ENCODE data around the gene FBN1.
A peak's percentile ranks its signal among the peaks of the same experiment; 100 is the strongest.

FBN1 gene

GRCh38 chr15:48456134-48456533, 189.4 kb downstream of the FBN1 start:
- no peak overlapping the region for H3K4me3 ChIP-seq (ENCODE audit: low read length)
- DNase-seq (ENCODE audit: low read depth): no peak
- TF ChIP-seq, protein P1, sequence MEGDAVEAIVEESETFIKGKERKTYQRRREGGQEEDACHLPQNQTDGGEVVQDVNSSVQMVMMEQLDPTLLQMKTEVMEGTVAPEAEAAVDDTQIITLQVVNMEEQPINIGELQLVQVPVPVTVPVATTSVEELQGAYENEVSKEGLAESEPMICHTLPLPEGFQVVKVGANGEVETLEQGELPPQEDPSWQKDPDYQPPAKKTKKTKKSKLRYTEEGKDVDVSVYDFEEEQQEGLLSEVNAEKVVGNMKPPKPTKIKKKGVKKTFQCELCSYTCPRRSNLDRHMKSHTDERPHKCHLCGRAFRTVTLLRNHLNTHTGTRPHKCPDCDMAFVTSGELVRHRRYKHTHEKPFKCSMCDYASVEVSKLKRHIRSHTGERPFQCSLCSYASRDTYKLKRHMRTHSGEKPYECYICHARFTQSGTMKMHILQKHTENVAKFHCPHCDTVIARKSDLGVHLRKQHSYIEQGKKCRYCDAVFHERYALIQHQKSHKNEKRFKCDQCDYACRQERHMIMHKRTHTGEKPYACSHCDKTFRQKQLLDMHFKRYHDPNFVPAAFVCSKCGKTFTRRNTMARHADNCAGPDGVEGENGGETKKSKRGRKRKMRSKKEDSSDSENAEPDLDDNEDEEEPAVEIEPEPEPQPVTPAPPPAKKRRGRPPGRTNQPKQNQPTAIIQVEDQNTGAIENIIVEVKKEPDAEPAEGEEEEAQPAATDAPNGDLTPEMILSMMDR (IDR thresholded peaks at IDR 0.05; ENCODE audit: insufficient read depth, low read depth, low read length, missing control alignments): no peak

GRCh38 chr15:48451736-48452135, 193.8 kb downstream of the FBN1 start:
- TF ChIP-seq, protein P1 (IDR thresholded peaks at IDR 0.05; ENCODE audit: insufficient read depth, low read depth, low read length, missing control alignments): no peak
- no peak overlapping the region for H3K4me3 ChIP-seq (ENCODE audit: low read length)

GRCh38 chr15:48451241-48451640, 194.3 kb downstream of the FBN1 start:
- H3K4me3 ChIP-seq (ENCODE audit: low read length): no peak overlapping the region
- TF ChIP-seq, protein P1 (IDR thresholded peaks at IDR 0.05; ENCODE audit: insufficient read depth, low read depth, low read length, missing control alignments): no peak
- no peak for DNase-seq (ENCODE audit: low read depth)

More at GRCh38 chr15:48451736-48452135, 193.8 kb downstream of the FBN1 start:
- DNase-seq (ENCODE audit: low read depth): no peak

DNA sequence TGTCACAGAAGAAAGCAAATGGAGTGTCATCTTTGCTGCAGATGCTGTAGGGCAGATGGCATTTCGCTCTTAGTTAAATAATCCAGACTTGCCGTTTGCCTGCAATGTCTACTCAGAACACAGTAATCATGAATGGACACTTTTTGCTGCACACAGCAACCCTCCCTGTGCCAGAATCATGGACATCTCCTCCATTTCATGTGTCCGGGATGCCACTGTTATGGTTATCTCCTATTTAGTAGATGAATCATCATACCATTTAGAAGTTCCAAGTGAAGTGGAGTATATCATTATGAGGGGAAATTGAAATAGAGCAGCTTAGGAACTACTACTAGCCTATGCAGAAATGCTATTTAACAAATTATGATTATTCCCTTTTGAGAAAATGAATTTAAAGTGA, 195.8 kb downstream of the FBN1 start:
- H3K4me3 ChIP-seq (ENCODE audit: low read length): no peak overlapping the region
- TF ChIP-seq, protein P1 (IDR thresholded peaks at IDR 0.05; ENCODE audit: insufficient read depth, low read depth, low read length, missing control alignments): no peak

DNA sequence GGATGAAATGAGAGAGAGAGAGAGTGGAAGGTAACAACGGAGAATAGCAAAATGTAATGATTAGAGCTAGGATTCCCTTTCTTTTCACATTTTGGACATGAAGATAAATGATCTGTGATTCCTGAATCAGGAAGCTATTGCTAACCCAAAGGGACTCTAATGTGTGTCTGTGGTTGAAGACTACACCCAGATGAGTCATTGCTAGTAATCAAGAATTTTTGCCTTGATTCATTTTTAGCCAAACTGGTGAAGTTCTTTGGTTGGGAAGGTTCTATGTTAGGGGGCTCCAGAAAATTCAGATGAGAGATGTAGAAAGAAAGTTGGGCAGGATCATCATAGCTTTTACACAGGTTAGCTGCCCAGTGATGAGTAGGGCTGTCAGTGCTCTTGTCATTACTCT, 197.9 kb downstream of the FBN1 start:
- TF ChIP-seq, protein P1 (IDR thresholded peaks at IDR 0.05; ENCODE audit: insufficient read depth, low read depth, low read length, missing control alignments): no peak
- no peak overlapping the region for H3K4me3 ChIP-seq (ENCODE audit: low read length)
- peak; percentile 62 for DNase-seq (ENCODE audit: low read depth)

More for the DNA sequence above, 195.8 kb downstream of the FBN1 start:
- DNase-seq (ENCODE audit: low read depth): no peak

GRCh38 chr15:48447058-48447457, 198.5 kb downstream of the FBN1 start:
- peak; percentile 56 for DNase-seq (ENCODE audit: low read depth)
- TF ChIP-seq, protein P1 (IDR thresholded peaks at IDR 0.05; ENCODE audit: insufficient read depth, low read depth, low read length, missing control alignments): no peak
- H3K4me3 ChIP-seq (ENCODE audit: low read length): no peak overlapping the region

DNA sequence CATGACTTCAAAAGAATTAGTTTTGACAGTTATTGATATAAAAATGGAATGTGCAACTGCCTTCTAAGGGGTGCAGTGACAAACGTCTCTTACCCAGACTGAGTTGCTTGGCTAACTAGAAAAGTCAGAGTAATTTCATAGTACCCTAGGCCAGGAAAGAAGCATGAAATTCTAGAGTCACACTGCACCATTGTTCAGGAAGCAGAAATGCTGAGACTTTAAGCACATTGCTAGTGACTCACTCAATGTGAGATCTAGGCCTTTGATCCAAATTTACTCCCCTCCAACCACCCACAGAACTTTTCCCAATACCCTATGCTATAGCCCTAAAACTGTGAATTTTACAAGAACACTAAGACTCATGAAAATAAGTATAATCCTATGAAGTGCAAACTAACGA, 203.5 kb downstream of the FBN1 start:
- H3K4me3 ChIP-seq (ENCODE audit: low read length): no peak overlapping the region
- no peak for DNase-seq (ENCODE audit: low read depth)
- TF ChIP-seq, protein P1 (IDR thresholded peaks at IDR 0.05; ENCODE audit: insufficient read depth, low read depth, low read length, missing control alignments): no peak

Data from epithelial cell of esophagus (primary cell).